ENCODE results near the gene FBXO17. TPM values are rescaled to one million over a fixed set of nuclear protein-coding genes. Genes with fewer than 3 reads are reported as not detected.

The FBXO17 gene
- total RNA-seq, 1 experiment from 2014 or later: 8.1 TPM

DNA sequence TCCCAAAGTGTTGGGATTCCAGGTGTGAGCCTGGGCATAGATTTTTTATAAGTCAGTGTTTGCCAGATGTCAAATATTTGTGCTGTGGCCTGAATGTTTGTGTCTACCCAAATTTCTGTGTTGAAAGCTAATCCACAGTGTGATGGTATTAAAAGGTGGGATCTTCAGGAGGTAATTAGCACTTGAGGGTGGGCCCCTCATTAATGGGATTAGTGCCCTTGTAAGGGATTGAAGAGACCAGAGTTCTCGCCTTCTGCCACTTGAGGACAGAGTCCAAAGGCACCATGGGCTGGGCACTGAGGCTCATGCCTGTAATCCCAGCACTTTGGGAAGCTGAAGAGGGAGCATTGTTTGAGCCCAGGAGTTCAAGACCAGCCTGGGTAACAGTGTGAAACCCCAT is 9.7 kb upstream of the FBXO17 start:
- H3K79me2 ChIP-seq (ENCODE audit: low read depth): no peaks in the 10 kb centered on the region
- TF ChIP-seq, protein P1, sequence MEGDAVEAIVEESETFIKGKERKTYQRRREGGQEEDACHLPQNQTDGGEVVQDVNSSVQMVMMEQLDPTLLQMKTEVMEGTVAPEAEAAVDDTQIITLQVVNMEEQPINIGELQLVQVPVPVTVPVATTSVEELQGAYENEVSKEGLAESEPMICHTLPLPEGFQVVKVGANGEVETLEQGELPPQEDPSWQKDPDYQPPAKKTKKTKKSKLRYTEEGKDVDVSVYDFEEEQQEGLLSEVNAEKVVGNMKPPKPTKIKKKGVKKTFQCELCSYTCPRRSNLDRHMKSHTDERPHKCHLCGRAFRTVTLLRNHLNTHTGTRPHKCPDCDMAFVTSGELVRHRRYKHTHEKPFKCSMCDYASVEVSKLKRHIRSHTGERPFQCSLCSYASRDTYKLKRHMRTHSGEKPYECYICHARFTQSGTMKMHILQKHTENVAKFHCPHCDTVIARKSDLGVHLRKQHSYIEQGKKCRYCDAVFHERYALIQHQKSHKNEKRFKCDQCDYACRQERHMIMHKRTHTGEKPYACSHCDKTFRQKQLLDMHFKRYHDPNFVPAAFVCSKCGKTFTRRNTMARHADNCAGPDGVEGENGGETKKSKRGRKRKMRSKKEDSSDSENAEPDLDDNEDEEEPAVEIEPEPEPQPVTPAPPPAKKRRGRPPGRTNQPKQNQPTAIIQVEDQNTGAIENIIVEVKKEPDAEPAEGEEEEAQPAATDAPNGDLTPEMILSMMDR (conservative IDR thresholded peaks at IDR 0.05): no peak
- no peak for TF ChIP-seq EZH2 (IDR thresholded peaks at IDR 0.05; ENCODE audit: low read depth)
- peaks cover 7% of the 10 kb centered on the region; the same call in 1 of the 2 replicates for H3F3A ChIP-seq (ENCODE audit: insufficient read depth, low read depth)
- no peaks in the 10 kb centered on the region for H3K36me3 ChIP-seq (ENCODE audit: low read depth)
- DNase-seq: no peak
- no peak overlapping the region for H2AFZ ChIP-seq
- no peaks in the 10 kb centered on the region for H3K9me3 ChIP-seq (ENCODE audit: insufficient read depth, low read depth)
- peaks cover 6% of the 10 kb centered on the region for H3K4me1 ChIP-seq (replicated peaks; ENCODE audit: insufficient read depth)
- H3K27ac ChIP-seq: no peak overlapping the region
- ChIA-PET POLR2A (ENCODE audit: unreplicated experiment) (interaction anchor here (0.7 kb wide), 1 partner anchor 141 kb away, joined by 4 read pairs; no protein-coding TSS in a partner anchor), CTCF (interaction anchor here (0.7 to 0.8 kb wide), 2 partner anchors 9 to 223 kb away, joined by 3 read pairs; partner anchors contain the start of gene FBXO17)
- no peak overlapping the region for H3K4me3 ChIP-seq
- intact Hi-C loops (cut with micrococcal nuclease; ENCODE audit: unreplicated experiment): no loop called here
- no peak overlapping the region for H3K4me2 ChIP-seq
- H3K27me3 ChIP-seq (ENCODE audit: insufficient read depth, low read depth): no peaks in the 10 kb centered on the region
- no peaks in the 10 kb centered on the region for H3K9me2 ChIP-seq (ENCODE audit: insufficient read depth)
- no TSS peak for BruUV-seq (replicated peaks)
- H4K20me1 ChIP-seq (ENCODE audit: insufficient read depth): no peaks in the 10 kb centered on the region

DNA sequence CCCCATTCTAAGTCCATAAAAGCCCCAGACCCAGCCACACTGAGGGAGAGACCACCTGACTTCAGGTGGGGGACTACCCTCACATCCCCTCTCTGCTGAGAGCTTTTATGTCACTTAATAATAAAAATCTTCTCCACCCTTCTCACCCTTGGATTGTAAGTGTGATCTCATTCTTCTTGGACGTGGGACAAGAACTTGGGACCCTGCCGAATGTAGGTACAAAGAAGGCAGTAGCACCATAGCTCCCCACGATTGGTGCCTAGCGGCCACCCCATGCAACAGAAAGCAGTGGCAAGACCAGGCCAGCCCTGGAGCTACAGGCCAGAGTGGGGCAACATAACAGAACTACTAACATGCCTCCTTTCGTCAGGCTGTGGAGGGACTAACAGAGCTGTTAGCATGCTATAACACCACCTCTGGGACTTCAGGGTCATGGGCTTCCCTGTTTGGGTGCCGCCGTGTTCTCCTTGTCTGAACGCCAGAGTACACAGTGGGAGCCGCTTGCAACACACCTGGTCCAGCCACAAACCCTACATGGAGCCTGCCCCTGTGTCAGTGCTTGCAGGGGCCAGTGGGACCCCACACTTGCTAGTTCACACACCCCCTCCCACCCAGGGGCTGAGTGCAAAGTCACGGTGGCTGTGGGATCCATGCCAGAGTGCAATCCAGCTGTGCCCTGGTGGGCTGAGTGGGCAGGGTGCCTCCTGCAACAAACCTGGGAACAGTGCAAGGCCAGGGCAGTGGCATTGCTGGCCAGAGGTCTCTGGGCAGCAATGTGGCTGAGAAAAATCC is 5.2 kb upstream of the FBXO17 start:
- Histone ChIP-seq H3K4me1 (replicated peaks; ENCODE audit: insufficient read depth) (no peaks in the 10 kb centered on the region), H3K4me3 (no peak overlapping the region), H3K9me3 (ENCODE audit: insufficient read depth, low read depth) (no peaks in the 10 kb centered on the region), H3K79me2 (ENCODE audit: low read depth) (no peaks in the 10 kb centered on the region), H3K4me2 (no peak overlapping the region), H4K20me1 (ENCODE audit: insufficient read depth) (no peaks in the 10 kb centered on the region), H2AFZ (no peak overlapping the region), H3K36me3 (ENCODE audit: low read depth) (no peaks in the 10 kb centered on the region), H3F3A (ENCODE audit: insufficient read depth, low read depth) (0 out of 2 replicates have a peak, but pooled peaks cover 3% of the 10 kb centered on the region), H3K27me3 (ENCODE audit: insufficient read depth, low read depth) (no peaks in the 10 kb centered on the region), H3K9me2 (ENCODE audit: insufficient read depth) (no peaks in the 10 kb centered on the region), H3K27ac (no peak overlapping the region)
- DNase-seq: no peak
- CTCF ChIA-PET: interaction anchor here (0.6 kb wide), 1 partner anchor 13 kb away, joined by 4 read pairs; no protein-coding TSS in a partner anchor
- intact Hi-C loops (cut with micrococcal nuclease; ENCODE audit: unreplicated experiment): no loop called here
- TF ChIP-seq, protein P1 (conservative IDR thresholded peaks at IDR 0.05): no peak
- TF ChIP-seq EZH2 (IDR thresholded peaks at IDR 0.05; ENCODE audit: low read depth): no peak
- POLR2A ChIA-PET (ENCODE audit: unreplicated experiment): interaction anchor here (0.5 to 0.6 kb wide), 2 partner anchors 52 to 53 kb away, joined by 4 read pairs; no protein-coding TSS in a partner anchor
- no TSS peak for BruUV-seq (replicated peaks)

DNA sequence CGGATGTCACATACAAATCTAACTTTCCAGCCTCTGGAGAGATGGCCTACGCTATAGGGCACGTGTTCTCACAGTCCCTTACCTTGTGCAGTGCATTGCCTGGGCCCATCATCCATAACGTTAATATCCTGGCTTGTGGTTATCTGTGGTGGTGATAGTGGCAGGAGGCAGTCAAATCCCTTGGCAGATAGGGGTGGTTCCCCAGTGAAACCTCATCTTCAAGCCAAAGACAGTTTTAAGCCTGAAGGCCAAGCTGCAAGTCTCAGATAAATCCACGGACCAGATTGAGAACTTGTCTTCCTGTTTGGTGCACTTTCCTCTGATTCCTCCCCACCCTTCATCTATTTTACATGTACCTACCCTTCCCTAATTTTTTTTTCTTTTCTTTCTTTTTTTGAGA is 4.3 kb upstream of the FBXO17 start:
- H3F3A ChIP-seq (ENCODE audit: insufficient read depth, low read depth): peaks cover 7% of the 10 kb centered on the region; the same call in 1 of the 2 replicates
- no peaks in the 10 kb centered on the region for H3K9me2 ChIP-seq (ENCODE audit: insufficient read depth)
- H3K4me1 ChIP-seq (replicated peaks; ENCODE audit: insufficient read depth): no peaks in the 10 kb centered on the region
- H4K20me1 ChIP-seq (ENCODE audit: insufficient read depth): no peaks in the 10 kb centered on the region
- H3K27me3 ChIP-seq (ENCODE audit: insufficient read depth, low read depth): 0 out of 2 replicates have a peak, but pooled peaks cover 5% of the 10 kb centered on the region
- no peaks in the 10 kb centered on the region for H3K9me3 ChIP-seq (ENCODE audit: insufficient read depth, low read depth)
- CTCF ChIA-PET: interaction anchor here (0.6 kb wide), 1 partner anchor 12 kb away, joined by 4 read pairs; no protein-coding TSS in a partner anchor
- H3K36me3 ChIP-seq (ENCODE audit: low read depth): no peaks in the 10 kb centered on the region
- DNase-seq: no peak
- POLR2A ChIA-PET (ENCODE audit: unreplicated experiment): interaction anchor here (0.5 to 0.6 kb wide), 4 partner anchors 46 to 99 kb away, joined by 3 to 7 read pairs (median 4); no protein-coding TSS in a partner anchor
- intact Hi-C loops (cut with micrococcal nuclease; ENCODE audit: unreplicated experiment): loop anchor here (5.0 kb wide), 1 partner anchor 52 kb away; the partner anchor contains the start of gene FBXO27
- H3K4me3 ChIP-seq: no peak overlapping the region
- H3K27ac ChIP-seq: no peak overlapping the region
- no peak for TF ChIP-seq EZH2 (IDR thresholded peaks at IDR 0.05; ENCODE audit: low read depth)
- TF ChIP-seq, protein P1 (conservative IDR thresholded peaks at IDR 0.05): no peak
- no TSS peak for BruUV-seq (replicated peaks)
- no peak overlapping the region for H2AFZ ChIP-seq
- H3K4me2 ChIP-seq: no peak overlapping the region
- no peaks in the 10 kb centered on the region for H3K79me2 ChIP-seq (ENCODE audit: low read depth)
